HepG2 (cell line): Measurements from ENCODE around the gene MPC1. TPM values are rescaled to one million over a fixed set of nuclear protein-coding genes. Genes with fewer than 3 reads are reported as not detected.

Source experiments
- ATAC-seq: fragments of 200-7000 bp; cut with Tn5 transposase; 3 replicates; pipeline ENCODE4 v1.9.1; 2020; ENCODE audit warnings: mild to moderate bottlenecking, moderate library complexity
- BruUV-seq: library from RNA; stranded (reverse); fragments of 400-500 nt; replicated peaks from 2 replicates; lab custom pipeline; 2021; lab: Mats Ljungman, UMichigan
- CTCF ChIA-PET: fragments of 300-600 bp; formaldehyde crosslinking; extraction: SDS; loops from one replicate; lab custom pipeline; 2021; ENCODE audit warnings: low total read pairs, inconsistent platforms, low intra/inter-chr PET ratio; lab: Yijun Ruan, JAX
- POLR2A ChIA-PET: fragments of 350-600 bp; sonication (Branson Sonifier 250); formaldehyde crosslinking; loops from one replicate; lab custom pipeline; 2020; ENCODE audit warnings: antibody characterized with exemption, inconsistent platforms; lab: Yijun Ruan, JAX
- DNase-seq: peaks from one replicate; pipeline ENCODE4 v3.0.0-alpha.2; 2015; ENCODE audit warnings: low spot score
- FAIRE-seq: peaks from 3 replicates; lab custom pipeline; 2011; peaks lifted over from hg19 to GRCh38; lab: Jason Lieb, UNC
- H2AFZ ChIP-seq: one replicate; pipeline ENCODE4 v1.6.1; 2011; ENCODE audit warnings: low read length, inconsistent platforms
- H3K27ac ChIP-seq: fragments of 300-600 bp; 3 replicates; pipeline ENCODE4 v1.8.0; 2011; ENCODE audit warnings: mixed run types, mild to moderate bottlenecking, mixed read lengths, low read length, inconsistent platforms; ENCODE audit not compliant: insufficient read depth; ENCODE audit errors: extremely low read length
- H3K27me3 ChIP-seq, 2 experiments: fragments of 200-600 bp in 1 of 2; 2 replicates in 1 of 2; 3 replicates in 1 of 2; pipeline versions ENCODE4 v1.6.0 to v1.8.0; 2011; ENCODE audit warnings: low read length in 2 of 2, mild to moderate bottlenecking in 2 of 2, moderate library complexity in 2 of 2, inconsistent platforms in 1 of 2; ENCODE audit not compliant: insufficient read depth in 2 of 2, control insufficient read depth in 1 of 2
- H3K36me3 ChIP-seq, 2 experiments: fragments of 200-600 bp in 1 of 2; replicated peaks in 1 of 2; 2 replicates in 1 of 2; 3 replicates in 1 of 2; pipeline versions ENCODE4 v1.5.1 to v1.8.0; 2011; ENCODE audit warnings: low read length in 2 of 2, inconsistent platforms in 1 of 2; ENCODE audit not compliant: insufficient read depth in 2 of 2, control insufficient read depth in 1 of 2
- H3K4me1 ChIP-seq: 2 replicates; pipeline ENCODE4 v1.5.1; 2012; ENCODE audit warnings: low read length, inconsistent platforms; ENCODE audit not compliant: insufficient read depth
- H3K4me2 ChIP-seq: 2 replicates; pipeline ENCODE4 v1.6.0; 2011; ENCODE audit warnings: low read depth, low read length, inconsistent platforms
- H3K4me3 ChIP-seq, 3 experiments: fragments of 200-600 bp in 1 of 3; sonication (generic), shearing (Covaris generic) in 1 of 3; replicated peaks in 1 of 3; 2 replicates each; pipeline ENCODE4 v1.5.1; 2011 to 2016; ENCODE audit warnings: low read length in 3 of 3, inconsistent platforms in 2 of 3, low read depth in 2 of 3, mild to moderate bottlenecking in 2 of 3, control low read depth in 1 of 3, mixed read lengths in 1 of 3; ENCODE audit not compliant: insufficient read depth in 1 of 3
- H3K79me2 ChIP-seq: one replicate; pipeline ENCODE4 v1.6.1; 2011; ENCODE audit warnings: low read length, inconsistent platforms; ENCODE audit not compliant: insufficient read depth
- H3K9ac ChIP-seq: 2 replicates; pipeline ENCODE4 v1.6.0; 2011; ENCODE audit warnings: mild to moderate bottlenecking, low read depth, low read length, inconsistent platforms; ENCODE audit not compliant: insufficient read depth
- H3K9me3 ChIP-seq: 2 replicates; pipeline ENCODE4 v1.5.1; 2012; ENCODE audit warnings: mild to moderate bottlenecking, low read length
- H4K20me1 ChIP-seq: 2 replicates; pipeline ENCODE4 v1.6.0; 2011; ENCODE audit warnings: inconsistent platforms, mild to moderate bottlenecking, low read length, moderate library complexity; ENCODE audit not compliant: insufficient read depth
- ATF3 ChIP-seq: sonication (generic); formaldehyde crosslinking; IDR thresholded peaks from 2 replicates; pipeline ENCODE4 v1.4.0; 2020; ENCODE audit warnings: missing genetic modification reagents
- CTCF ChIP-seq: sonication (generic); formaldehyde crosslinking; IDR thresholded peaks from 2 replicates; pipeline ENCODE4 v1.5.0; 2020; ENCODE audit warnings: mild to moderate bottlenecking, missing genetic modification reagents, moderate library complexity
- HOXA5 ChIP-seq: sonication (generic); formaldehyde crosslinking; IDR thresholded peaks from 2 replicates; pipeline ENCODE4 v1.4.0; 2020; ENCODE audit warnings: missing genetic modification reagents
- LRRFIP1 ChIP-seq: sonication (generic); formaldehyde crosslinking; conservative IDR thresholded peaks from 2 replicates; pipeline ENCODE4 v1.4.0; 2020; ENCODE audit warnings: missing genetic modification reagents
- MED13 ChIP-seq: sonication (generic); formaldehyde crosslinking; IDR thresholded peaks from 2 replicates; pipeline ENCODE4 v1.5.0; 2020; ENCODE audit warnings: missing genetic modification reagents
- PLRG1 ChIP-seq: fragments of 450-650 bp; conservative IDR thresholded peaks from 2 replicates; pipeline ENCODE4 v1.6.1; 2016
- ZBTB38 ChIP-seq: sonication (generic); formaldehyde crosslinking; IDR thresholded peaks from 2 replicates; pipeline ENCODE4 v1.5.1; 2020; ENCODE audit warnings: mild to moderate bottlenecking, missing genetic modification reagents
- ZC3H13 ChIP-seq: sonication (generic); formaldehyde crosslinking; IDR thresholded peaks from 2 replicates; pipeline ENCODE4 v1.8.1; 2023; ENCODE audit warnings: mild to moderate bottlenecking, missing genetic modification reagents, moderate library complexity
- ZNF687 ChIP-seq: sonication (generic); formaldehyde crosslinking; IDR thresholded peaks from 2 replicates; pipeline ENCODE4 v1.5.1; 2020; ENCODE audit warnings: mild to moderate bottlenecking, missing genetic modification reagents, moderate library complexity
- WGBS: methylation state at CpG from one replicate; pipeline ENCODE4 v1.1.6; 2017; ENCODE audit warnings: low lambda C conversion rate; 5-methylcytosine and 5-hydroxymethylcytosine counted together
- in situ Hi-C: cut with HindIII; loops from 2 replicates; pipeline ENCODE4 v1.10.0; 2017; ENCODE audit warnings: low pct_unique_long_range_greater_than_20kb; ENCODE audit not compliant: extremely low pct_ligation_motif_present
- intact Hi-C: fragments of 100-400 bp; cut with micrococcal nuclease; formaldehyde crosslinking; loops from one replicate; pipeline ENCODE4 v1.10.0; 2022; ENCODE audit not compliant: unreplicated experiment
- polyA plus RNA-seq, 8 experiments: library from polyadenylated mRNA; depleted of rRNA in 3 of 8; stranded (reverse) in 7 of 8; unstranded in 1 of 8; fragments of >200 nt; fragmentation: Illumina TruSeq in 4 of 8; extraction: Trizol in 4 of 8; gene quantifications; 2 replicates each; pipeline versions ENCODE4 v1.2.1 to v1.2.3, GENCODE V29; 2011 to 2016; ENCODE audit warnings: low read depth in 4 of 8, missing spikeins in 1 of 8, mixed read lengths in 1 of 8; ENCODE audit not compliant: insufficient read depth in 1 of 8
- total RNA-seq, 5 experiments: library from RNA; depleted of rRNA; stranded (reverse); fragments of >200 nt; fragmentation: Illumina TruSeq; extraction: Trizol; gene quantifications; 2 replicates each; pipeline ENCODE4 v1.2.3, GENCODE V29; 2016; ENCODE audit warnings: low read depth in 1 of 5
- TF ChIP-seq, protein P1 (sequence below): sonication (generic); formaldehyde crosslinking; IDR thresholded peaks from 2 replicates; pipeline ENCODE4 v1.8.1; 2023; ENCODE audit warnings: mild to moderate bottlenecking, missing genetic modification reagents, borderline replicate concordance
- TF ChIP-seq, protein P2 (sequence below): sonication (generic); formaldehyde crosslinking; IDR thresholded peaks from 2 replicates; pipeline ENCODE4 v1.4.0; 2020; ENCODE audit warnings: missing genetic modification reagents, borderline replicate concordance

Gene MPC1
- total and polyA plus RNA-seq, 2 of the 13 experiments (the other 11 are each of a cell fraction or from before 2014, with no cell fraction given) = 189 to 214 TPM

- in situ Hi-C loops (no loop called here), intact Hi-C loops (no loop called here)
- Histone ChIP-seq H3K9me3 (no peaks in the 10 kb centered on the region), H2AFZ (no peak overlapping the region), H3K79me2 (no peaks in the 10 kb centered on the region), H3K9ac (no peak overlapping the region), H3K27me3 (no peaks in the 10 kb centered on the region), H3K4me3 (no peak overlapping the region), H3K4me2 (no peak overlapping the region), H4K20me1 (no peaks in the 10 kb centered on the region), H3K36me3 (peaks cover 4 to 27% of the 10 kb centered on the region in 2 experiments; a peak in 4 of 5 replicates), H3K27ac (no peak overlapping the region), H3K4me1 (0 out of 2 replicates have a peak, but pooled peaks cover 9% of the 10 kb centered on the region)
- BruUV-seq = no TSS peak
- ATAC-seq = peak; percentile 65
- WGBS = 82% methylated on average over 9 of the region's 14 CpGs
- ChIA-PET POLR2A (interaction anchor here (0.8 to 2.1 kb wide), 3 partner anchors 40 to 82 kb away, joined by 3 to 4 read pairs (median 3); no protein-coding TSS in a partner anchor), CTCF (no interaction called here)
- DNase-seq = no peak
- FAIRE-seq = no peak
- TF ChIP-seq ATF3 (CRISPR knock-in tag) (no peak), LRRFIP1 (CRISPR knock-in tag) (no peak), CTCF (CRISPR knock-in tag) (no peak), MED13 (no peak), PLRG1 (no peak), ZNF687 (CRISPR knock-in tag) (peak; percentile 19; the same call in 1 of the 2 replicates), ZC3H13 (CRISPR knock-in tag) (0 out of 2 replicates have a peak, but pooled peaks have one; percentile 11), ZBTB38 (CRISPR knock-in tag) (no peak), HOXA5 (CRISPR knock-in tag) (no peak)
- TF ChIP-seq, protein P1, sequence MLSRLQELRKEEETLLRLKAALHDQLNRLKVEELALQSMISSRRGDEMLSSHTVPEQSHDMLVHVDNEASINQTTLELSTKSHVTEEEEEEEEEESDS = no peak
- TF ChIP-seq, protein P2, sequence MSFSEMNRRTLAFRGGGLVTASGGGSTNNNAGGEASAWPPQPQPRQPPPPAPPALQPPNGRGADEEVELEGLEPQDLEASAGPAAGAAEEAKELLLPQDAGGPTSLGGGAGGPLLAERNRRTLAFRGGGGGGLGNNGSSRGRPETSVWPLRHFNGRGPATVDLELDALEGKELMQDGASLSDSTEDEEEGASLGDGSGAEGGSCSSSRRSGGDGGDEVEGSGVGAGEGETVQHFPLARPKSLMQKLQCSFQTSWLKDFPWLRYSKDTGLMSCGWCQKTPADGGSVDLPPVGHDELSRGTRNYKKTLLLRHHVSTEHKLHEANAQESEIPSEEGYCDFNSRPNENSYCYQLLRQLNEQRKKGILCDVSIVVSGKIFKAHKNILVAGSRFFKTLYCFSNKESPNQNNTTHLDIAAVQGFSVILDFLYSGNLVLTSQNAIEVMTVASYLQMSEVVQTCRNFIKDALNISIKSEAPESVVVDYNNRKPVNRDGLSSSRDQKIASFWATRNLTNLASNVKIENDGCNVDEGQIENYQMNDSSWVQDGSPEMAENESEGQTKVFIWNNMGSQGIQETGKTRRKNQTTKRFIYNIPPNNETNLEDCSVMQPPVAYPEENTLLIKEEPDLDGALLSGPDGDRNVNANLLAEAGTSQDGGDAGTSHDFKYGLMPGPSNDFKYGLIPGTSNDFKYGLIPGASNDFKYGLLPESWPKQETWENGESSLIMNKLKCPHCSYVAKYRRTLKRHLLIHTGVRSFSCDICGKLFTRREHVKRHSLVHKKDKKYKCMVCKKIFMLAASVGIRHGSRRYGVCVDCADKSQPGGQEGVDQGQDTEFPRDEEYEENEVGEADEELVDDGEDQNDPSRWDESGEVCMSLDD (CRISPR knock-in tag) = no peak
These were observed 64.5 kb downstream of the MPC1 start for GRCh38 chr6:166318227-166318626.
